Fibroblast of pulmonary artery (primary cell): Measurements from ENCODE around the gene KLF7.

Experiments used
- DNase-seq: peaks from one replicate; pipeline ENCODE4 v3.0.0-alpha.2; 2010; ENCODE audit warnings: low read depth
- H3K4me3 ChIP-seq: replicated peaks from 2 replicates; pipeline ENCODE4 v1.5.1; 2011; ENCODE audit warnings: low read depth, mild to moderate bottlenecking, control low read depth, low read length, moderate library complexity
- CTCF ChIP-seq: IDR thresholded peaks from 2 replicates; pipeline ENCODE4 v1.5.1; 2011; ENCODE audit warnings: mild to moderate bottlenecking, control low read depth, low read length, inconsistent platforms; ENCODE audit errors: missing control alignments

The KLF7 gene

GRCh38 chr2:207054521-207054920 is 111.2 kb downstream of the KLF7 start:
- TF ChIP-seq CTCF: no peak
- DNase-seq: no peak

GRCh38 chr2:207051385-207051965 is 114.3 kb downstream of the KLF7 start:
- no peak overlapping the region for H3K4me3 ChIP-seq
- no peak for DNase-seq
- no peak for TF ChIP-seq CTCF

More at GRCh38 chr2:207054521-207054920, 111.2 kb downstream of the KLF7 start:
- no peak overlapping the region for H3K4me3 ChIP-seq

- no peak for DNase-seq
- no peak for TF ChIP-seq CTCF
- no peak overlapping the region for H3K4me3 ChIP-seq
Observed at GRCh38 chr2:207049122-207049521, 116.6 kb downstream of the KLF7 start.

- TF ChIP-seq CTCF: no peak
- no peak overlapping the region for H3K4me3 ChIP-seq
- DNase-seq: no peak
Observed at GRCh38 chr2:207048416-207048815, 117.3 kb downstream of the KLF7 start.

GRCh38 chr2:207046724-207047123 is 119.0 kb downstream of the KLF7 start:
- no peak overlapping the region for H3K4me3 ChIP-seq
- peak; percentile 24 for TF ChIP-seq CTCF
- DNase-seq: peak; percentile 68

GRCh38 chr2:207045531-207045930 is 120.2 kb downstream of the KLF7 start:
- H3K4me3 ChIP-seq: no peak overlapping the region
- no peak for DNase-seq
- TF ChIP-seq CTCF: no peak
